Cardiac fibroblast (primary cell): Measurements from ENCODE around the gene DNAJC19.
A peak's percentile ranks its signal among the peaks of the same experiment; 100 is the strongest.

ENCODE experiments used
- DNase-seq, 2 donors: peaks; one replicate each; pipeline versions ENCODE4 v3.0.0 to v3.0.0-alpha.2; 2010; ENCODE audit warnings: low read depth in 2 of 2
- H3K4me3 ChIP-seq, 2 donors: replicated peaks in 1 of 2; 1 replicate in 1 of 2; 2 replicates in 1 of 2; pipeline ENCODE4 v1.5.1; 2011; ENCODE audit warnings: low read depth in 2 of 2, low read length in 2 of 2, mild to moderate bottlenecking in 2 of 2, moderate library complexity in 1 of 2
- CTCF ChIP-seq: IDR thresholded peaks from one replicate; pipeline ENCODE4 v1.5.1; 2011; ENCODE audit warnings: low read depth, mild to moderate bottlenecking, low read length, inconsistent platforms

The DNAJC19 gene

DNA sequence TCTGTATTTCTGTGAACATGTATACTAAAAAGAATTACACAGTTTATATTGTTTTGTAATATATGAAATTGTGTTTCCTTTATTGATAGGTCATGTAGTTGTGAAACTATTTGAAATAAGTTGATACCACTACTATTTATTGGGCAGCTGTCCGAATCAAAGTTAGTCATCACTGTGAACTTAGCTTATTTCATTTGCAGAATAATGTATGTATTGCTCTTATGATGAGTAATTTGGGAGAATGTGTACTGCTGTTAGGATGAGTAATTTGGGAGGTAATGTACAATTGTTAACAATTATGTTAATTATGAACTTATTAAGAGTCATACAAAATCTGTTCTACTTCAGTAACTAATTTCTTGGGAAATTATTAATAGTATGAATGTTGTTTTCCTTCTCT lies 54.9 kb downstream of the DNAJC19 start:
- peak in 1 of 2 donors; percentile 40 for DNase-seq
- no peak overlapping the region for H3K4me3 ChIP-seq
- no peak for TF ChIP-seq CTCF
